Lower leg skin (tissue), 4 donors: Measurements from ENCODE around the gene MTOR. TPM values are rescaled to one million over a fixed set of nuclear protein-coding genes. Genes with fewer than 3 reads are reported as not detected.
"Not testable (repeated sequence)": the region's sequence is repeated elsewhere in the genome, so short reads cannot be mapped to it uniquely, and the experiment has no call there.

ENCODE experiments used
- DNase-seq, 2 donors: peaks; one replicate each; pipeline ENCODE4 v3.0.0-alpha.2; 2019; ENCODE audit warnings: low spot score in 2 of 2
- H3K4me3 ChIP-seq: fragments of 200-600 bp; sonication (generic); 2 replicates; pipeline ENCODE4 v1.5.1; 2017; ENCODE audit warnings: mild to moderate bottlenecking, low read depth; ENCODE audit not compliant: poor library complexity, severe bottlenecking
- POLR2A ChIP-seq, 2 donors: fragments of 450-650 bp; IDR thresholded peaks; one replicate each; pipeline ENCODE4 v1.6.1; 2016 to 2017; ENCODE audit warnings: antibody characterized with exemption in 2 of 2, mild to moderate bottlenecking in 1 of 2, moderate library complexity in 1 of 2
- WGBS, 2 donors: methylation state at CpG; one replicate each; pipeline ENCODE4 v1.1.5; 2018; 5-methylcytosine and 5-hydroxymethylcytosine counted together
- intact Hi-C: fragments of 100-400 bp; cut with DNase I; formaldehyde crosslinking; loops from one replicate; pipeline ENCODE4 v1.15.0; 2023; ENCODE audit warnings: low total_unique reads
- total RNA-seq, 4 donors: library from RNA; depleted of rRNA; stranded (reverse); fragments of >200 nt; gene quantifications; one replicate each; pipeline ENCODE4 v1.1.0, GENCODE V29; 2016
- TF ChIP-seq, protein P1 (sequence below), 3 donors: fragments of 450-650 bp; IDR thresholded peaks; one replicate each; pipeline ENCODE4 v1.5.1; 2016; ENCODE audit warnings: antibody characterized with exemption in 3 of 3, mild to moderate bottlenecking in 3 of 3, moderate library complexity in 2 of 3

The MTOR gene
- total RNA-seq, 4 donors from 2014 or later: 28.7 to 31.5 (median 29.7) TPM

GRCh38 chr1:11174261-11174942 is 87.9 kb downstream of the MTOR start:
- WGBS, 2 donors: 77 to 79% methylated on average over 7 of the region's 7 CpGs
- TF ChIP-seq POLR2A (IDR thresholded peaks at IDR 0.05): no peak
- TF ChIP-seq, protein P1, sequence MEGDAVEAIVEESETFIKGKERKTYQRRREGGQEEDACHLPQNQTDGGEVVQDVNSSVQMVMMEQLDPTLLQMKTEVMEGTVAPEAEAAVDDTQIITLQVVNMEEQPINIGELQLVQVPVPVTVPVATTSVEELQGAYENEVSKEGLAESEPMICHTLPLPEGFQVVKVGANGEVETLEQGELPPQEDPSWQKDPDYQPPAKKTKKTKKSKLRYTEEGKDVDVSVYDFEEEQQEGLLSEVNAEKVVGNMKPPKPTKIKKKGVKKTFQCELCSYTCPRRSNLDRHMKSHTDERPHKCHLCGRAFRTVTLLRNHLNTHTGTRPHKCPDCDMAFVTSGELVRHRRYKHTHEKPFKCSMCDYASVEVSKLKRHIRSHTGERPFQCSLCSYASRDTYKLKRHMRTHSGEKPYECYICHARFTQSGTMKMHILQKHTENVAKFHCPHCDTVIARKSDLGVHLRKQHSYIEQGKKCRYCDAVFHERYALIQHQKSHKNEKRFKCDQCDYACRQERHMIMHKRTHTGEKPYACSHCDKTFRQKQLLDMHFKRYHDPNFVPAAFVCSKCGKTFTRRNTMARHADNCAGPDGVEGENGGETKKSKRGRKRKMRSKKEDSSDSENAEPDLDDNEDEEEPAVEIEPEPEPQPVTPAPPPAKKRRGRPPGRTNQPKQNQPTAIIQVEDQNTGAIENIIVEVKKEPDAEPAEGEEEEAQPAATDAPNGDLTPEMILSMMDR (IDR thresholded peaks at IDR 0.05): no peak
- DNase-seq: no peak
- no peak overlapping the region for H3K4me3 ChIP-seq
- intact Hi-C loops: no loop called here

DNA sequence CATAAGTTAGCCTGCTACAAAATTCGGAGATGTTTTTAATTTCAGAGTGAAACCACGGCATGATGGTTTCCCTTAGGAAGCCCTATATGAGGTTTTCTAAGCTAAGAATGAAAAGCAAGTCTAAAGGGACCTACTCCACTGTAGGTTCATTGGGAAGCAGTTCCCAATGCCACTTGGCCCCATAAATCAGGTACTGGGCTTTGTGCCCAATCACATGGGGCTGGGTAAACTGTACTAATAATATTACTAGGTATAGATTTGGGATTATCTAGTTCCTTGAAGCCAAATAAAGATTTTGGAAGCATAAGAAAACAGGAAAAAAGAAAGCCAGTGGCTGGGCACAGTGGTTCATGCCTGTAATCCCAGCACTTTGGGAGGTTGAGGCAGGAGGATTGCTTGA is 92.2 kb downstream of the MTOR start:
- TF ChIP-seq, protein P1 (IDR thresholded peaks at IDR 0.05): no peak
- no peak for TF ChIP-seq POLR2A (IDR thresholded peaks at IDR 0.05)
- no peak overlapping the region for H3K4me3 ChIP-seq
- intact Hi-C loops: no loop called here
- no peak for DNase-seq
- 88 to 96% methylated on average over 2 of the region's 2 CpGs for WGBS, 2 donors

DNA sequence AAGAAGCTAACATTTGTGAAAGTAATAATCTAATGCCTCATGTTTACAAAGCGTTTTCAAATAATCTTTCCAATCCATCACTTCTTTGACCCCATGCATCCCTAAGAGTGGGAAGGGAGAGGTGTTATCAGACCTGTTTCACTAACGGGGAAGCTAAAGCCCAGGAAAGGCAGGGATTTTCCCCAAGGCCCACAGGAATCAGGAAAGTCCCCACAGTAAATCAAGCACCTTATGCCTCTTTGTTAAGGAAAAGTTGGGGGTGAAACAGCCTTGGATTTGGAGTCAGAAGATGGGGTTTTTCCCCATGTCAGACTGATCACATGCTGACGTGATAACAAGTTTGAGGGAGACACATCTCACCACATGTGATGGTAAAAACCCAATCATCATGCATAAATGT is 93.1 kb downstream of the MTOR start:
- DNase-seq: no peak
- H3K4me3 ChIP-seq: no peak overlapping the region
- intact Hi-C loops: no loop called here
- 72 to 75% methylated on average over 3 of the region's 3 CpGs for WGBS, 2 donors
- TF ChIP-seq POLR2A (IDR thresholded peaks at IDR 0.05): no peak
- TF ChIP-seq, protein P1 (IDR thresholded peaks at IDR 0.05): no peak

GRCh38 chr1:11168731-11169130 is 93.6 kb downstream of the MTOR start:
- TF ChIP-seq, protein P1 (IDR thresholded peaks at IDR 0.05): no peak
- no peak for TF ChIP-seq POLR2A (IDR thresholded peaks at IDR 0.05)
- no peak overlapping the region for H3K4me3 ChIP-seq
- intact Hi-C loops: no loop called here
- 86 to 88% methylated on average over 1 of the region's 1 CpG for WGBS, 2 donors
- DNase-seq: no peak

GRCh38 chr1:11166744-11167143 is 95.6 kb downstream of the MTOR start:
- H3K4me3 ChIP-seq, DNase-seq, intact Hi-C loops: not testable (repeated sequence)
- 96 to 97% methylated on average over 5 of the region's 5 CpGs for WGBS, 2 donors

GRCh38 chr1:11162752-11163151 is 99.6 kb downstream of the MTOR start:
- H3K4me3 ChIP-seq, DNase-seq, intact Hi-C loops: not testable (repeated sequence)
- WGBS, 2 donors: 95 to 100% methylated on average over 4 of the region's 4 CpGs

DNA sequence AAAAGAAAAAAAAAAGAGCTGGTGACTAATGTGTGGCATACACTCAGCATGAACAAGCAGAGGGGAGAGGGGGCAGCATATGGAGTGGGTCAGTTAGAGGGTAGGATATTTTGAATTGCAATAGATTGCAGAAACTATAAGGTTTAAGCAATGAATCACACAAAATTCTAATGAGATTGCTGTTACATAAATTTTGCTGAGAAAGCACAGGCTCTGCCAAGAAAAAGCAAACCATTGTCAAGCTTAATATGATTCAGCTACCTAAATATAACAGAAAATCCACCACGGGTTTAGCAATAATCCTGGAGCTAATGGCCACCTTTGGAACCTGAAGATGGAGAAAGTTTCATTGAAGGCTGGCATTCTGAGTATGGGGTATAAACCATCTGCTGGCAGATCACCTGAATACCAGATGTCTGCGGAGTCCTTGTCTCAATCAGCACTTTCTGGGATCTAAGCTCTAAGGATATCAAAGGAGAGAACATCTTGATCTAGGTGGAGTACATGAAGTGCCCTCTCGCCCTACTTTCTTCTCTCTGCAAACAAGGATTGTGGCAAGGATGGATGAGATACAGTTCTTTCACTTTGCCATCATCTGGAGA is 103.5 kb downstream of the MTOR start:
- 49 to 52% methylated on average over 3 of the region's 3 CpGs for WGBS, 2 donors
- TF ChIP-seq POLR2A (IDR thresholded peaks at IDR 0.05): no peak
- TF ChIP-seq, protein P1 (IDR thresholded peaks at IDR 0.05): no peak
- no peak for DNase-seq
- no peak overlapping the region for H3K4me3 ChIP-seq
- intact Hi-C loops: no loop called here
